HG03025 (cell line): Measurements from ENCODE around the gene EPHA6.
"Not testable (repeated sequence)": the region's sequence is repeated elsewhere in the genome, so short reads cannot be mapped to it uniquely, and the experiment has no call there.

Source experiments
- ATAC-seq: cut with Tn5 transposase; IDR thresholded peaks from one replicate; pipeline ENCODE4 v1.9.1; 2021; ENCODE audit warnings: mild to moderate bottlenecking, moderate library complexity; ENCODE audit not compliant: unreplicated experiment, low FRiP score

The EPHA6 gene

DNA sequence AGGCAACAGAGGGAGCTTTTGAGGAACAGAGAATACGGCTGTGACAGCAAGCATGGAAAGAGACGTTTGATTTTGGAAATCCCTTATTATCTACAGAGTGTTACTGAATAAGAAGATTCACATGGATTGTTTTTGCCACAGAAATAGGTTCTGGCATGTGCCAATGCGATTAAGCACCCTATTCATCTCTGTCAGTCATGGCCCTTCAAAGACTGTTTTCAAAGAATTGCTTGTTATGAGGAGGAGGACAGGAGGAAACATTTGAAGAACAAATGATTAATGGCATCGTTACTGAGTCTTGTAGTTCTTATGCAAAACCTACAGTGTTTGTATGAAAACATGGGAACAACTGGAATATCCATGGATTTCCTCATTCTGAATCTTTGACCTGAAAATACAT is 86.2 kb downstream of the EPHA6 start:
- no peak for ATAC-seq

GRCh38 chr3:96915445-96915844 is 101.1 kb downstream of the EPHA6 start:
- no peak for ATAC-seq

GRCh38 chr3:96931119-96931862 is 116.9 kb downstream of the EPHA6 start:
- ATAC-seq, result no peak

GRCh38 chr3:96942131-96942530 is 127.7 kb downstream of the EPHA6 start:
- ATAC-seq, result not testable (repeated sequence)

DNA sequence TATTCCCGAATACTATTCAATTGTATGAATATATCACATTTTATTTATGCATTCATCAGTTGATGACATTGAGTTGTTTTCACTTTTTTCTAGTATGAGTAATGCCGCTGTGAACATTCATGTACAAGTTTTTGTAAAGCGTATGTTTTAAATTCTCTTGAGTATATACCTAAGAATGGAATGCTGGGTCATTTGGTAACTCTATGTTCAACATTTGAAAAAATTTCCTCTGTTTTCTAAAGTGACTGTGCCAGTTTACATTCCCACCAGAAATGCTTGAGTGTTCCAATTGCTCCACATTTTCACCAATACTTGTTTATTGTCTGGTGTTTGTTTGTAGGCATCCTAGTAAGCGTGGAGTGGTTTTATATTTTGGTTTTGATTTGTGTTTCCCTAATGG is 144.5 kb downstream of the EPHA6 start:
- ATAC-seq, result no peak

DNA sequence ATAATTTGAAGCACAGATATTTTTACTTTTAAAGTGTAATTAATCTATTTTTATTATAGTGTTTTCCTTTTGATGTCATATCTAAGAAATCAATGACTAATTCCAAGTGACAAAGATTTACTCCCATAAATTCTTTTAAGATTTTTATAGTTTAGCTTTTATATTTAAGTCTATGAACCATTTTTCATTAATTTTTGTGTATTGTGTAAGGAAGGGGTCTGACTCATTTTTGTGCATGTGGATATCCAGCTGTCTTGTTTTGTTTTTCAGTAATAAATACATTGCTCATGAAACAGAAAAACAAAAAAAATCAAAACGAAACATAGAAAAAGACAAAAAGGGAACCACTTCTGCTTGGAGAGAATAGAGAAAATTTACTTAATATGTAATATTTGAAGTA is 145.1 kb downstream of the EPHA6 start:
- ATAC-seq, result no peak

- no peak for ATAC-seq
Measured at GRCh38 chr3:96959901-96960641, 145.7 kb downstream of the EPHA6 start.

GRCh38 chr3:96960661-96961330 is 146.4 kb downstream of the EPHA6 start:
- no peak for ATAC-seq

DNA sequence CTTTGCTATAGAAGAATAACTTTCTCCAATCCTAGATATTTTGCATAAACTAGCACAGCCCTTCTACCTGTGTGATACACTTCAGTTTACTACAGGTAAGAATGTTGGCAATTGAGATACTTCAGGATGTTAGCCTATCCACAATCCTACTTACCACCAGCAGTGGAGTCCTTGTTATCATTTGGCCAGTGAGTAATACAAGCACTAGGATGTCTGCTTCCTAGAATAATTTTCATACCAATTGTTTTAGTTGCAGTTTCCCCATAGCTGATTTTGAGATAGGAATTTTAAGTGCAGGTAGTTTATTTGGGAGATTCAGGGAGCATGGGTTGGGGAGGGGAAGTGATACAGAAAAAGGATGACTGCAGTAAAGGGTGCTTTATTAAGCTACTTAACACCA is 147.2 kb downstream of the EPHA6 start:
- no peak for ATAC-seq

- ATAC-seq, result no peak
Measured at GRCh38 chr3:96966181-96966929, 152.0 kb downstream of the EPHA6 start.

GRCh38 chr3:96970211-96970610 is 155.8 kb downstream of the EPHA6 start:
- no peak for ATAC-seq

DNA sequence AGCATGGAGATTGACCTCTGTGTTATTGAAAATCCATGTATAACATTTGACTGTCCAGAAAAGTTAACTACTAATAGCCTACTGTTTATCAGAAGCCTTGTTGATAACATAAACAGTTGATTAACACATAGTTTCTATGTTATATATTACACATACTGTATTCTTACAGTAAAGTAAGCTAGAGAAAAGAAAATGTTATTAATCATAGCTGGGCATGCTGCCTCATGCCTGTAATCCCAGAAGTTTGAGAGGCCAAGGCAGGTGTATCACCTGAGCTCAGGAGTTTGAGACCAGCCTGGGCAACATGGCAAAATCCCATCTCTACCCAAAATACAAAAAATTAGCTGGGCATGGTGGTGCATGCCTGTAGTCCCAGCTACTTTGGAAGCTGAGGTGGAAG is 163.3 kb downstream of the EPHA6 start:
- no peak for ATAC-seq

DNA sequence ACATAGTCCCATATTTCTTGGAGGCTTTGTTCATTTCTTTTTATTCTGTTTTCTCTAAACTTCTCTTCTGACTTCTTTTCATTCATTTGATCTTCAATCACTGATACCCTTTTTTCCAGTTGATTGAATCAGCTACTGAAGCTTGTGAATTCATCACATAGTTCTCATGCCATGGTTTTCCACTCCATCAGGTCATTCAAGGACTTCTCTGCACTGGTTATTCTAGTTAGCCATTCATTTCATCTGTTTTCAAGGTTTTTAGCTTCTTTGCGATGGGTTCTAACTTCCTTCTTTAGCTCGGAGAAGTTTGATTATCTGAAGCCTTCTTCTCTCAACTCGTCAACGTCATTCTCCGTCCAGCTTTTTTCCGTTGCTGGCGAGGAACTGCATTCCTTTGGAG is 169.3 kb downstream of the EPHA6 start:
- ATAC-seq, result not testable (repeated sequence)

DNA sequence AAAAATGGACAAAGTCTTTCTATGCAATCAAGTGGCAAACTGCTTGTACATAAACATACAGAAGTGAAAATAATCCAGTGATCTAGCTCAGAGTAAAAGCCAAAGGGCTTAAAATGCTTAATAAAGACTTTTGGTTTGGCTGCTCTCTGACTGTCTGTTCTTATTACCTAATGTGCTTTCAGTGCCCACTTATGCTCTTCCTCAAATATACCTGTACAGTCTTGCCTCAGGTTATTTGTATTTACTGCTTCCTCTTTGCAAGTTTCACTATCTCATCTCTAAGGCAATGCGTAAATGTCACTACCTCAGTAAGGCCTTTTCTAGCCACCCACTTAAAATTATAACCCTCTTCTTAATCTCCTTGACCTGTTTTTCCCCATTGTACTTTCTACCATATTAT is 171.8 kb downstream of the EPHA6 start:
- no peak for ATAC-seq

DNA sequence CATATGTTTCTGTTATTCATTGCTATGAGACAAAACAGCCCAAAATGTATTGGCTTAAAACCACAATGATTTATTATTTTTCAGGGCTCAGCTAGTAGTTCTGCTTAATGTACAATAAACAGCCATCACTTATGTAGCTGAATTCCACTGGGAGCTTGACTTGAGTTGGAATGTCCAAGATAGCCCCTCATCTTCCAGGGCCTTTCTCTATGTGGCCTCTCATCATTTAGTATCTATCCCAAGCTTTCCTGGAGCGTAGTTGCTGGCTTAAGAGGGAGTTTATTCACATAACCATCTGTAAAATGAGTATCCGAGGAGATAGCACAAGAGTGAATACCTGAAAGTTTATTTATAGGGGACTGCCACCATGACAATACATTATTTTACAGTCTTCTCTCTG is 176.8 kb downstream of the EPHA6 start:
- no peak for ATAC-seq

DNA sequence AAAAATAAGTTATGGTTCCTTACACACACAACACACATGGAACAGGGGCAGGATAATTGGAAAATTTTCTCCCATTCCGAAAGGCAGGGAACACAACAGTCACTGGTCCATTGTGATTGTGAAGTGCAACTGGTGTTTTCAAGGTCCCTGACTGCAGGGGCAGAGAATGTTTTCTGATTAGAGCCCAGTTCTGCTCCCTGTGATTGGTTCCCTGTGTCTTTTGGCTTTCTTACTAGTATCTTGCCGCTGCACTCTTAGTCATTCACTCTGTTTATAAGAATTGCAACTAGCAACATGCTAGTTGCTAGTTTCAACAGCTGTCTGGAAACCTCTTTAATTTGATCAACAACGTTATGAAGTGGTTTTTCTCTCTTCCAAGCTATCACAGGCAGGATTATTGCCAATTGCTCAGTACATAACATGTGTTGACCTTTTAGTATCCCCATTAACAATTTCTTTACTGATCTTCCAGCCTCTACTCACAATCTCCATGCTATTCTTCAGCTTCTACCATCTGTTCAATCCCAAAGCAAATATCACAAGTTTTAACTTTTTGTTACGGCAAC is 177.5 kb downstream of the EPHA6 start:
- ATAC-seq, result no peak

- ATAC-seq, result no peak
Measured at GRCh38 chr3:96994988-96995387, 180.6 kb downstream of the EPHA6 start.

DNA sequence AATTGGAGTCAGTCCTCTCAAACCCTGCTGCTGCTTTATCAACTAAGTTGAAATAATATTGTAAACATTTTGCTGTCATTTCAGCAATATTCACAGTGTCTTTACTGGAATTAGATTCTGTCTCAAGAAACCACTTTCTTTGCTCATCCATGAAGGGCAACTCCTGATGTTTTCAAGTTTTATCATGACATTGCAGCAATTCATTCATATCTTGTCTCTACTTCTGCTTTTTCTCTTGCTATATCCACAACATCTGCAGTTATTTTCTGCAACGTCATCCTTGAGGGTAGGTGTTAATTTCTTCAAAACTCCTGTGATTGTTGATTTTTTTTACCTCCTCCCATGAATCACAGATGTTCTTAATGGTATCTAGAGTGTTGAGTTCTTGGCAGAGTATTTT is 181.6 kb downstream of the EPHA6 start:
- no peak for ATAC-seq

DNA sequence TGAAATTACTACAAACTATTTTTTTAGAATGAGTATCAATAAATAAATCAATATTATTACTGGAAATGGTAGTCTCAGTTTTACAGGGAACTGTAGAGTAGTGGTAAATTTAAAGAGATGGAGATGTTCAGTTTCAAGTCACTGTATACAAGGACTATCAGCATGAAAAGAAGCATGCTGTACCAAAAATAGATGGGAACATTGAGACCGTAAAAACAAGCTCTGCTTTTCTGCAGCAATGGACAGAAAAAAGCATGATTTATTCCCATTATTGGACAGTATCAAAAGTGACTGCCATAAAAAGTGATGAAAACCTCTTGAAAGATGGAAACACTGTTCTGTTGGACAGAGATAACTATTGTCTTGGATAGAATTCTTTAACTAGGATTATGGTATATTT is 187.2 kb downstream of the EPHA6 start:
- ATAC-seq, result no peak

- ATAC-seq, result no peak
Measured at GRCh38 chr3:97009427-97010019, 195.1 kb downstream of the EPHA6 start.
